ENCODE results near the gene LMAN2.

Gene LMAN2

DNA sequence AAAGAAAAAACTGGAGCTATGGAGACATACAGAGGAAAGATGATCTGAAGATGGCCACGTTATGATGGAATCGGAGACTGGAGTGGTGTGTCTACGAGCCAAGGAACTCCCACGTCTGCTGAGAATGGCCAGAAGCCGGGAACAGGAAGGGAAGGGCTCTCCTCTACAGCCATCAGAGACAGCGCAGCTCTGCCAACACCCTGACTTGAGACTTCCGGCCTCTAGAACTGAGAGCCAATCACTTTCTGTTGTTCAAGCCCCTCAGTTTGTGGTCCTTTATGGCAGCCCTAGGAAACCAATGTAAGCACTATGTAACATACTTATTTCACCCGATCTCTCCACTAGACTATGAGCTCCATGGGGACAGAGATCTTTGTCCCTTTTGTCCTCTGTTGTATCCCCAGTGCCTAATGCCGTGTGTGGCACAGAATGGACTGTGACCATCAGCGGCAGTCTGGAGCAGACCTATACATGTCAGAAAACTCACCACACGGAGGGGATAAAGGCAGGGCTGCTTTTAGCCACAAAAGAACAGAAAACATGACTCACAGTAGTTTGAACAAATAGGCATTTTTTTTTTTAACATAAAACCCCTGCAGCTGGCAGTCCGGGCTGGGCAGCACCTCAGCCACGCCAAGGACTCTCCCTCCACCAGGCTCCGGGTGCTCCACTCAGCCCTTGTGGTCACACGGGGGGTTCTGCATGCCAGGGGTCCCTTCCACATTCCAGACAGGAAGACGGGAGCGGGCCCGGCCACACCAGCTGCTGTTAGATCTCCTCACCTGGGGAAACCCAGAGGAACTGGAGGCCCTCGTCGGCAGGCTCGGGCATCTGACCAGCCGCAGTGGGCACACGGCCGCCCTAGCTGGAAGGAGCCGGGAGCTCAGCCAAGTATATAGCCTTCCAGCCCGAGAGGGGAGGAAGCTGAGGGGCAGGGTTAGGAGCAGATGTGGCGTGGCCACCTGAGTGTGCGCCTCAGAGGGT is 23.6 kb downstream of the LMAN2 start:
- no peak for DNase-seq (ENCODE audit: low spot score)

DNA sequence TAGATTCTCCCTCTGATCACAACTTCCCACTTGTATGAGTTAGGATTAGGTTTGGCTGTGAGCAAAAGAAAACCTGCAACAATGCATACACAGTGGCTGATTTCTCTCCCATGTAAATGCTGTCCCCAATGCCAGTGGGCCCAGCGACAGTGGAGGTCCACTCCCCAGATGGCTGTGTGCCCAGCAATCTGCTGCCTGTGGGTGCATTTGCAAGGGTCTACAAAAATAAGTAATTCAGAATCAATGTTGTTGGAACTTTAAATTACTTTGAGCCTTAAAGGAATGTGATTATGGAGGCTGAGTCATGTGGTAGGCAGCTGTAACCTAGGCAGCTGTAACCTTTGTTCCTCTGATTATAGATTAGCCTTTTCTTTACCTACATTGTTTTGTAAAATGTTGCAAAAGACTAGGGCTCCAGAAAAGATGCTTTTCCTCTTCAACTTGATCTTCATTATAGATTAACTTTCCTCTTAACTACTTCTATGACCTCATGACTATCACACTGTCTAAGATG is 25.5 kb downstream of the LMAN2 start:
- no peak for DNase-seq (ENCODE audit: low spot score)

DNA sequence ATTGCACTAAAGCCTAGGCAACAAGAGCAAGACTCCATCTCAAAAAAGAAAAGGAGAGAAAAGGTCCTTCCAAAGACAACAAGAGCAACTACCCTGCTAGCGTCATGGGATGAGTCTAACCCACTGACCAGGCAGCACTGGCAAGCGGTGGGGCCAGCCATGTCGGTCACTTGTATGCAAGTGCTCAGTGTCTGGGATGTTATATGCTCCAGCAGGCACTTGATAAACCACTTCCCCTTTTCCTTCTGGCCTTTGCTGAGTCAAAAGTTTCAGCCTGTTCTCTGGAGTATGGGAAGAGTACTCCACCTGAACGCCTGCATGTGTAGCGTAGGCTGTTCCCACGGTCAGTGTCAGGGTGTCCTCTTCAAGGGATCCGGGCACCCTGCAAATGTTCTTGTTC is 30.6 kb downstream of the LMAN2 start:
- no peak for DNase-seq (ENCODE audit: low spot score)

DNA sequence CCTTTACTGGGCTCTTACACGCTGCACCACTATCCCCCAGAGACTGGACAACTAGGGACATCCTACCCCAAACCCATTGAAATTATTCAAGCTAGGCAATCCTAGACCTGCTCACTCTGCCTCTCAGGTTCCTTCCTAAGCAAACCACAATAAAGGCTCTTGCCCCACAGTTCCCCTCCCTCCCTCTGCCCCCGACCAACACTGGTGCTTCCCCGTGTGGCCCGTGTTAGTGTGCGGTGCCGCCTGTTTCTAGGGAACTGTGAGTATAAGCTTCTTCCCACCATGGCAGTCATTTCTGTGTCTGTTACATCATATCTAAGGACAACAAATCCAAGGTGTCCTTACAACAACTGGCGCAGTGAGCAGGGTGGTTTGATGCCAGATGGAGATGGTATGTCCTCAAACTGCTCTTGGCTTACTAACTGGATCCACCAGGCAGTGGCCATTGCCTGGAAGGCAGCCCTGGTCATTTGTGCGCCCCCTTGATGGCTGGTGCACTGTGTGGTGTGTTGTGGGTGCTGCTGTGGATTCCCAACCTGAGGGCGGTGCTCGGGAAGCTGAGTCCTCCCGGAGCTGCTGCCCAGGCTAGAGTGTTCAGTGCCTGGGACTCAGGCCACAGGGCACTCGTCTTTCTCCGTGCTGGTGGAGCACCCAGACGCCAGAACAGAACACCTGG is 31.4 kb downstream of the LMAN2 start:
- no peak for DNase-seq (ENCODE audit: low spot score)

DNA sequence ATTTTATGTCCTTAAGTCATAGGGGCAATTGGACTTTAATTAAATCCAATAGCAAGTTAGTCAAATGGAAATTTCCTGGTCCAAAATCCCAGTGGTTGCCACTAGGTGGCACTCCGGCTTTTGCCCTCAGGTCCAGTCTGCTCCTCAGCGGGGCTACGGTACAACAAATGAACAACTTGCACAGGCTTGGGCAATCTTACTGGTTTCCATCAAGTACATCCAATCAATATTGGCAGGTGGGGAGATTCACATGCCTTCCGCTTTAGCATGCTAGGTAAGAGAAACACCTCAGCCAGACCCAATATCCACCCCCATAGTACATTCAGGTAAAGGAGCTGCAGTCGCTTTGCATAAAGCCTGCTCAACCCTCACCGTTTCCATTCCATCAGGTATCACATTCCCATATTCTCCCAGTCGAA is 33.5 kb downstream of the LMAN2 start:
- peak; percentile 87 for DNase-seq (ENCODE audit: low spot score)

DNA sequence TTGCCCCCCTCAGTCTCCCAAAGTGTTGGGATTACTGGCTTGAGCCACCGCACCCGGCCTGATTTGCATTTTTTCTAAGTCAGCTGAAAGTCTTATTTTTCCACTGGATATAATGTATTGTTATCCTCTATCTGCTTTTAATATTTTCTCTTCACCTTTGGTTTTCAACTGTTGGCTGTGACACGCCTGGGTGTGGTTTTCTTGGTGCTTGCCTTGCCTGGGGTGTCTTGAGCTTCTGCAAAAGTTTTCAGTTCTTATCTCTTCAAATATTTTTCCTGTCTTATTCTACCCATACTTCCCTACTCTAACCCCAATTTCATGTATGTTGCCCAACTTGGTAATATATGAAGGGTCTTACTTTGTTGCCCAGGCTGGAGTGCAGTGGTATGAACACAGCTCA is 35.5 kb downstream of the LMAN2 start:
- DNase-seq (ENCODE audit: low spot score) = no peak

DNA sequence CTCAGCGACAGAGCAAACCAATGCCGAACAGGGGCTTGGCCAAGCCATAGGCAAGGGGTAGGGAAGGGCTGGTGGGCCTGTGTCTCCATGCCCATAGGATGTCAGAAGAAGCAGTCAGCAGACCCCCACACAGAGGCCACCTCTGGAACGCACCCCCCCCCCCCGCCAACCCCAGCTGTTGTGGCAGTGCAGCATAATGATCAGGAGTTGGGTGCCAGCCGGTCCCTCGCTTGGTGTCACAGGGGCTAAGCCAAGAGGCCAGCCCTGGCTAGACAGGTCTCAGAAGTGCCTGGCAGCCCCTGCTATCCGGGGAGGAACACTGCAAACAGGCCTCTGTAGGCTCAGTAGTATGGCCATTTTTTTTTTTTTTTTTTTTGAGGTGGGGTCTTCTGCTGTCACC is 36.1 kb downstream of the LMAN2 start:
- DNase-seq (ENCODE audit: low spot score) = no peak

DNA sequence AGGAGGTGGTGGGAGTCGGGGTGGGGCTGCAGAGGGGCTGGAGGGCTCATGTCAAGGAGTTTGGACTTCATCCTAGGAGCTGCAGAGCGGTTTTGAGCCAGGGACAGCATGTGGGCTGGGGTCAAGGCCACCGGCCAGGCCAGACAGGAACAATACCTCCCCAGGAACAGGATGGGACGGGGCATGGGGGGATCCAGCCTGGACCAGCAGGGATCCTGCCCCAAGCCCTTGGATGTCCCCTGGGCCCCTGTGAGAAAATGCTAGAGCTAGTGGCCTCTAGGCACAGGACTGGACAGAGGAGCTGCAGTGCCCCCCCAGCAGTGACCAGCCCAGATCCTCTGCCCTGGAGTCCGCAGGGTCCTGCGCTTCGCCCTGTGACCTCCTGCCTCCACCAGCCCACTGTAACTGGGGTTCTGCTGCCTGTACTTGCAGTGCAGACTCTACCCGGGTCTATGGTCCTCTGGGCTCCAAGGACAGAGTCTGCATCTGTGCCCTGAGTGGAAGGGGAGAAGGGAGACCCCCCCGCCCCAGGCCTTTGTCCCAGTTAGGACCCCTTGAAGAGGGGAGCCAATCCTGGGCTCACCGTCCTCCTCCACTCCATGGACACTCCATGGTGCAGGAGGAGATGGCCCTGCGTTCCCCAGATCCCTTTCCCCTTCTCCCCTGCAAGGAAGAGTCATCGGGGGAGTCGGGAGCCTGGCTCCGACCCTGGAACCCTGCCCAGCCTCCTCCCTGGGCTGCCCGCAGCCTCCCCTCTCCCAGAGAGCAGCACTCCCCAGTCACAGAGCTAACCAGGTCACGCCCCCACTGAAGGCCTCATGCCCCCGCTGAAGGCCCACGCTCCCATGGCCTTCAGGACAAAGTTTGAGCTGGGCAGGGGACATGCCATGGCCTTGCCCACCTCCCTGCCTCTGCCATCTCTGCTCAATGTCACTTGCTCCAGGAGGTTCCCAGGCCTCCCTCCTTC is 36.8 kb downstream of the LMAN2 start:
- no peak for DNase-seq (ENCODE audit: low spot score)

DNA sequence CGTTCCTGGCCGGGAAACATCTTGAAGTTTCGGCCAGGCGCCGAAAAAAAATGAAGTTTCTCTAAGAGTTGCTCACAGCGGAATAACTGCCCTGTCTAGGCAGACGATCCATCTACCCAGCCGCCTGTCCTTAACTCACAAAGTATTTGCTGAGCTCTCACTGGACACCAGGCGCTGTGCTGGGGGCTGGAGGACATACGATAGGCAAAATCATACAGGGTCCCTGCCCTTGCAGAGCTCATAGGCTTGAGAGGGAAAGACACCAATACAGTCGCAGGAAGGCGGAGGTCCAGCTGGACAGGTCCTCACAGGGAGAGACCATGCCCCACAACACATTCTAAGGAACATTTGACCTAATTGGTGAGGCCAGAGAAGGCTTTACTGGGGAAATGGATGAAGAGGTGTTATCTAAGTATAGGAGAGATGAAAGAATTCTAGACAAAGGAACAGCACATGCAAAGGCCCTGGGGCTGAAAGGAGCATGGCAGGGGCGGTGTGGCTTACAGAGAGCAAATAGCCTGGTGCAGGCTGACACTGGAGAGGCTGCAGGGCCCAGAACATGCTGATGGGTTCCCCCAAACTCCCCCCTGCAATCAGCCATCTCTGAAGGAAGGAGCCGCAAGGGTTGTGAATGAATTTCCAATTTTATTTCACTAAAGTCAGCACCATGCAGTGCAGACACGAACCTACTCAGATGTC is 37.8 kb downstream of the LMAN2 start:
- no peak for DNase-seq (ENCODE audit: low spot score)

DNA sequence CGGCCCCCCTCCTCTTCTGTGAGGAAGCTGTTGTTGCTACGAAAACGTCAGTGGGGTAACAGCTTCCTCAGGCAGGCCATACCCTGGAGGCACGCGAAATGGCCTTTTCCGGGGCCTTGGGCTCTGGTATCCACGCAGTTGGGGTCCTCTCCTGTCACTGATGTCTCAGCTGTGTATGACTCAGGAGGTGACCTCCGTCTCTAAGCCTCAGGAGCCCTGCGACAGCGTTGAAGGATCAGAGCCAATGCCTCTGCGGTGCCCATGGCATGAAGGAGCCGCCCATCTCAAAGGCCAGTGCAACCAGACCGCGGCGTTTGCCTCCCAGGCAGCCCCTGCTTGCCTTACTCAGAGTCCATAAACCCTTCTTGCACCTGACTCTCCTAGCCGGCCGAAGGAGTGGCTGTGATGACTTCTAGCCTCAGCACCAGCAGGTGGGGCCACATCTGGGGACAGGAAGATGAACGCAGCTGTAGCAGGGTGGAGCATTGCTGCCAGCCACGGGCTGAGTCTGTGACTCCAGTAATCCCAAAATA is 38.8 kb downstream of the LMAN2 start:
- peak; percentile 51 for DNase-seq (ENCODE audit: low spot score)

DNA sequence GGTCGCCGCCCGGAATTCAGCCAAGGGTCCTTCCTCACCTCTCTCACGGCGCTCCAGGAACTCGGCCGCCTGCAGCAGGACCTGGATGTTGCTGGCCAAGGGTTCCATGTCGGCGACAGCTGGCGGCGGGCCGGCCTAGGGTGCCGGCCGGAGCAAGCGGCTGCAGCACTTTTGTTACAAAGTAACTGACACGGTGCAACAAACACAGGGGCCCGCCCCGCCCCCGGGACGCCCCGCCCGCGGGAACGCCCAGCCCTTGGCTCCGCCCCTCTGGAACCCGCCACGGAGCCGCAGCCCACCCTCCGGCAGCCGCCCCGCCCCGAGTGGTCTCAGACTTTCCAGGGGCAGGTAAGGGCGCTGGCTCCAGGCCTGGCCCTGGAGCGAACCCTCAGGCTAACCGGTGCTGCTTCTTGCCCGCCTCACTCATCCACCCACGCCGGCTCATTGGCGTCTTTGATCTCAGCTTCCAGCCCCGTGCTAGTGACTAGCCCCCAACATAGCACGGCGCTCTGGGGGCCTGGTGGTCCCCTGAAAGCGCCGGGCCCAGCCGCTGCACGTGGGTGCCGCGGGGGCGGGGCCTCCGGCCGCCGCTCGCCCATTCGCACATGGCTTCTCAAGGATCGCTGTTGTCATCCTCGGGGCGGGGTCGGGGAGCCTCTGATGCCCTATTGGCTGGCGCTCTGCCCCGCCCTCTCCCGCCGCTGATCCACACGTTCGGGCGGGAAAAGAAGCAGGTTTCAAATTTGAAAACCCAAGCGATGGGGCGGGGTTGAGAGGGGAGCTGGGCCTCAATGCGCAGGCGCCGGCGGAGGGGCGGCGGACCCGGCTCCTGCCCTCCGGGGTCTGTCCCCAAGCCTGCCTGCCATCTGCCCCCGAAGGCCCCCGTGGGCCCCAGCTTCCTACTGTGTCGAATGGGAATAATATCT is 39.5 kb downstream of the LMAN2 start, which contains the start of gene MXD3:
TSS of gene MXD3 (minus strand) at position 176 of the 926 bp plus-strand sequence. CDS start at position 108, 68 bp downstream.
- peak; percentile 95 for DNase-seq (ENCODE audit: low spot score)

DNA sequence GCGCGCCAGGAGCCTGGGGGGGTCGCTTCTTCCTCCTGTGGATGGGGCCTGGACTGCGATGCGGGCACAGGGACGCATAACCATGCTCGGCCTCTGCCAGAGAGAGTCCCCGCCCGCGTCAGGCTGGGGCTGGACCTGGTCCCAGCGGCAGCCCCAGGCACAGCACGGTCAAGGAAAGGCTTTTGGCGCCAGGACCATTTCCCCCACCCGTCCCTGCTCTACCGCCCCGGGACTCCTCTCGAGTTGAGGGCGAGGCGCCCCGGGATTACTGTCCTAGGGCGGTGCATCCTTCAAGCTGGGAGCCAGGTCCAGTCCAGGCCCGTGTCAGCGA is 40.1 kb downstream of the LMAN2 start:
- DNase-seq (ENCODE audit: low spot score) = peak; percentile 40

DNA sequence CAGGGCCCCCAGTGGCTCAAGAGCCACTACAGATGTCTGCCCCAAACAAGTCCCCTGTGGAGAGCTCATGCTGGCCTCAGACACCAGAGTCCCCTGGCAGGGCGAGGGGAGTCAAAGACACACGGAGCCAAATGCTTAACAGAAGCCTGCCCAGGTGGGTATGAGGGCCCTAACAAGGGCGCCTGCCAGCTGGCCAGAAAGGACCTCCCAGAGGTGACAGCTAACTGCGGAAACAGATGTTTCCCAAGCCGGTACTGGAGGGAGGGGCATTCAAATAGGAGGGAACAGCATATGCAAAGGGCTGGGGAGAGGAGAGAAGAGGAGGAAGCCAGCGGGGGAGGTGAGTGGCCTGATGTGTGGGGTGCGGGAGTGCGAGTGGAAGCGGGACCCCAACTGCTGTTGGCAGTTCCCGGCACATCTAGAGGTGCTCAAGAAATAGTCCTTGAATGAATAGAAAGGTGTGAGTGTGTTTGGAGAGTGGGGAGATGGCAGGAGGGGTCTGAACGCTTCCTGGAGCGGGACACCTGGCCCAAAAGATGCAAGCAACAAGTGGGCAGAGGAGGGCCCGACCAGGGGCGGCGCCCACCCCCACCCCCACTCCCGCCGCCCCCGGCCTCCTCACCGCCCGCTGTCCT is 40.6 kb downstream of the LMAN2 start:
- peak; percentile 59 for DNase-seq (ENCODE audit: low spot score)

DNA sequence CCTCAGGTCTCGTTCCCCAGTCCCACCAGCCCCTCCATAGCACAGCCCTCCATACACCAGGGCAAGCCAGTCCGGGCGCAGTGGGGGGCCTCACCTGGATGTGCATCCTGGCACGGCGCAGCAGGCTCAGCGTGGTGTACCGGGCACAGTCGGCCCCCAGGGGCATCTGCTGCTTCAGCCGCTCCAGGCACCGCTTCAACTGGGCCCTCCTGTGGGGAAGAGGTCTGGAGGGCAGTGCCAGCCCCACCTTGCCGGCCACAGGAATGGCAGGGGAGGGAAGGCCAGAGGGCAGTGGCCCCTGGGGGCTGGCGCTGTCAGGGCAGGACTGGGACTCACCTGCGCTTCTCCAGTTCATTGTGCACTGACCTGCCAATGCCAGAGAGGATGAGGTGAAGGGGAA is 41.1 kb downstream of the LMAN2 start:
- no peak for DNase-seq (ENCODE audit: low spot score)

DNA sequence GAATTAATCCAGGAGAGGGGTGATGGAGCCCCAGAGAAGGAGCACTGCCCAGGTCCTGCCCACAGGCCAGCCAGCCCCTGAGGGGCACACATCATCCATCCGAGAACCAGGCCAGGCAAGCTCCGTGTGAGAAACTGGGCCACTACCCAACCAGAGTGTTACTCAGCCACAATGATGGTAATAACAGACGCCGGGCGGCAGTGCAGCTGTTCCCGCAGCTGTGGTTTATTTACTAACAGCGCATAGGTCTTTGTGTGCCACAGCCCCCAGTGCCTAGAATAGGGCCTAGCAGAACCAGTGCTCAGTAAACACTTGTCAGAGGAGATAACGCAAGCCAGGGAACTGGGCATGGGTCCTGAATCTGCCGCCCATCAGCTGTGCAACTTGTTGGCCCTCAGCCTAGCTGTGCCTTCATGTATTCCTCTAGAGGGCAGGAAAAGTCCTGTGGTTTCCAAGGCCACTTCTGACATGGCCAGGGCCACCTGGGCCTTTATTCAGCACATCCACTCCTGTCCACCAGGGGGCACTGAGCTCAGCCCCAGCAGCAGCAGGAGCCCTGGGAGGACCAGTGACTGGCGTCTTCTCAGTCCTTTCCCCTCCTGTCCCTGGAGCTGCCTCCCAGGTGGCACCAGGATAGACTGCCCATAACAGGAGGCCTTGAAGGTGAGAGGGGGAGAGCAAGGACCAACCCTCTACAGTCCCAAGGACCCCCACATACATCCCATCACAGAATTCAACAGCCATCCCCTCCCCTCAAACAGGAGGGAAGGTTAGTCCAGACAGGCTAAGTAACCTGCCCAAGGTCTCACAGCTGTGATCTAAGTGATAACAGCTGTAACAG is 41.9 kb downstream of the LMAN2 start:
- peak; percentile 95 for DNase-seq (ENCODE audit: low spot score)

DNA sequence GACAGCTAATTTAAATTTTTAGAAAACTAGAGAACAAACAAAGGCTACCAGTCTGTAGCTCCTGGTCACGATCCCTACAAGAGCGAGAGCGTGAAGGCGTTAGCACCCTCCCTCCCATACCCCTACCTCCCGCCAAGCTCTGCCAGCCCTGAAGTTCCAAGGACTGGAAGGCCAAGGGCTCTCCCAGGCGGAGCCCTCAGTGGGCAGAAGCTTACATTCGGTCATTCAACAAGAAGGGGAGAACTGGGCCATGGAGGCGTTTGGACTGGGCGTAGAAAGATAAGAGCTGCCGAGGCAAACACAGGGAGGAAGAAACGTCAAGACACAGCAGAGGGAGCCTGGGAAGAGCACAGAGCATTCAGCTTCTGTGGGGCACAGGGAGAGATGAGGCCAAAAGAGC is 42.7 kb downstream of the LMAN2 start:
- DNase-seq (ENCODE audit: low spot score) = no peak

DNA sequence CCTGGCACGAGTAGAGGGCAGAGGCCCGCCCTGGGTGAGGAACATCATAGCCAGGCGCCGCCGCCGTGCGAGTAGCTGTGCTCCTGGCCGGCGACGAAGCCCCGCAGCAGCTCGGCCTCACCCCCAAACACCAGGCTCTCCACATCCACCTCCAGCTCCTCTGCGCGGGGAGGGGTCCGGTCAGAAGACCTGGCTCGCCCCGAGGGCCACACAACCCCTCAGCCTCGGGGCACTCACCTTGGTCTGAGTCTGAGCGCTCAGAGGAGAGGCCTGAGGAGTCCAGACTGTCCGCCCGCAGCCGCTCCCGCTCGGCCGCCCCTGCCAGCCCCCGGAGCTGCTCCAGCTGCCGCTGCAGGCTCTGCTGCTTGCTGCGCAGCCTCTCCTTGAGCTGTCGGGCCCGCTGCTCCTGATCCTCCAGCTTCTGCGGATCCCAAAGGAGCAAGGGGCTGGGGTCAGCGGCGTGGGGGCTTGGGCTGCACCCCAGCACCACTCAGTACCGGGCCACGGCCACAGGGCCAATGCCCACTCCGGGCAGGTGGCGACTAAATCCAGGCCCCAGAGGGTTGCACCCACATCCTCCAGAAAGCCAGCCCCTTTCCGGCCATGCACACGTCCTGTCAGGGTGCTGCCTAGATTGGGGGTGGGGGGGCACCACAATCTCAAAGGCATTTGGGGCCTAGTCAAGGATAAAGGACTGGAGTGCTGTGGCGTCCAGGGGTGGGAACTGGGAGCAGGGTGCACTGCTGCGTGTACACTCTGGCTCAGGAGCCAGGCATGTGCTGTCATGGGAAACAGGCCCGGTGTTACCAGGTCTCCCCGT is 43.7 kb downstream of the LMAN2 start:
- no peak for DNase-seq (ENCODE audit: low spot score)
